HL-60 (cell line): ENCODE measurements around the gene ARHGEF6.
"Not testable (repeated sequence)": the region's sequence is repeated elsewhere in the genome, so short reads cannot be mapped to it uniquely, and the experiment has no call there.

Experiments
- DNase-seq, 2 experiments: peaks; one replicate each; pipeline ENCODE4 v3.0.0-alpha.2; 2010 to 2020; ENCODE audit warnings: low read depth in 1 of 2, low spot score in 1 of 2
- H3K27ac ChIP-seq: fragments of 250-450 bp; sonication (Bioruptor Pico); replicated peaks from 2 replicates; pipeline ENCODE4 v1.5.1; 2020; ENCODE audit warnings: mild to moderate bottlenecking, moderate library complexity
- H3K27me3 ChIP-seq: fragments of 250-450 bp; sonication (Bioruptor Pico); 2 replicates; pipeline ENCODE4 v1.5.1; 2021; ENCODE audit warnings: mild to moderate bottlenecking, moderate library complexity; ENCODE audit not compliant: insufficient read depth, poor library complexity, severe bottlenecking
- H3K4me3 ChIP-seq: replicated peaks from 2 replicates; pipeline ENCODE4 v1.5.1; 2011; ENCODE audit warnings: mild to moderate bottlenecking, control low read depth, low read length; ENCODE audit not compliant: insufficient read depth
- CTCF ChIP-seq: IDR thresholded peaks from one replicate; pipeline ENCODE4 v1.5.1; 2011; ENCODE audit warnings: low read length, control low read depth, inconsistent platforms; ENCODE audit not compliant: insufficient read depth
- GABPA ChIP-seq: IDR thresholded peaks from 2 replicates; pipeline ENCODE4 v1.6.1; 2012; ENCODE audit warnings: low read depth
- POLR2AphosphoS5 ChIP-seq: IDR thresholded peaks from 2 replicates; pipeline ENCODE4 v1.6.1; 2012; ENCODE audit warnings: low read depth
- REST ChIP-seq: IDR thresholded peaks from 2 replicates; pipeline ENCODE4 v1.6.1; 2012; ENCODE audit warnings: low read depth; ENCODE audit not compliant: insufficient replicate concordance
- SPI1 ChIP-seq: IDR thresholded peaks from 2 replicates; pipeline ENCODE4 v1.6.1; 2012; ENCODE audit warnings: low read depth, mild to moderate bottlenecking, borderline replicate concordance

ARHGEF6 gene

GRCh38 chrX:136773648-136774047, 7.1 kb downstream of the ARHGEF6 start:
- H3K27me3 ChIP-seq, result no peaks in the 10 kb centered on the region
- no peak for DNase-seq
- no peak overlapping the region for H3K4me3 ChIP-seq
- no peak overlapping the region for H3K27ac ChIP-seq
- TF ChIP-seq POLR2AphosphoS5 (no peak), CTCF (no peak), SPI1 (no peak), GABPA (no peak), REST (no peak)

- not testable (repeated sequence) for H3K27ac ChIP-seq, DNase-seq, H3K4me3 ChIP-seq, H3K27me3 ChIP-seq
Observed at GRCh38 chrX:136771869-136772268, 8.9 kb downstream of the ARHGEF6 start.

GRCh38 chrX:136768469-136769084, 12.2 kb downstream of the ARHGEF6 start:
- DNase-seq, result peak in 1 of 2 experiments; percentile 77
- Histone ChIP-seq H3K4me3 (no peak overlapping the region), H3K27me3 (no peaks in the 10 kb centered on the region)

GRCh38 chrX:136767104-136767941, 13.4 kb downstream of the ARHGEF6 start:
- TF ChIP-seq CTCF (no peak), REST (peak; percentile 12), SPI1 (peak; percentile 50; the same call in 1 of the 2 replicates), POLR2AphosphoS5 (no peak; the same call in 1 of the 2 replicates), GABPA (no peak)
- Histone ChIP-seq H3K4me3 (peak overlapping the region; percentile 43), H3K27ac (peak overlapping the region; percentile 52), H3K27me3 (no peaks in the 10 kb centered on the region)
- peak in 1 of 2 experiments; percentile 71 for DNase-seq

More at GRCh38 chrX:136768469-136769084, 12.2 kb downstream of the ARHGEF6 start:
- no peak for TF ChIP-seq CTCF
- H3K27ac ChIP-seq, result peak overlapping the region; percentile 52
